HG03039 (cell line): ENCODE measurements around the gene ARPC5.
A peak's percentile ranks its signal among the peaks of the same experiment; 100 is the strongest.
"Not testable (repeated sequence)": the region's sequence is repeated elsewhere in the genome, so short reads cannot be mapped to it uniquely, and the experiment has no call there.

Experiments used
- ATAC-seq: cut with Tn5 transposase; IDR thresholded peaks from one replicate; pipeline ENCODE4 v1.9.1; 2021; ENCODE audit warnings: mild to moderate bottlenecking, moderate library complexity; ENCODE audit not compliant: unreplicated experiment

Gene ARPC5

DNA sequence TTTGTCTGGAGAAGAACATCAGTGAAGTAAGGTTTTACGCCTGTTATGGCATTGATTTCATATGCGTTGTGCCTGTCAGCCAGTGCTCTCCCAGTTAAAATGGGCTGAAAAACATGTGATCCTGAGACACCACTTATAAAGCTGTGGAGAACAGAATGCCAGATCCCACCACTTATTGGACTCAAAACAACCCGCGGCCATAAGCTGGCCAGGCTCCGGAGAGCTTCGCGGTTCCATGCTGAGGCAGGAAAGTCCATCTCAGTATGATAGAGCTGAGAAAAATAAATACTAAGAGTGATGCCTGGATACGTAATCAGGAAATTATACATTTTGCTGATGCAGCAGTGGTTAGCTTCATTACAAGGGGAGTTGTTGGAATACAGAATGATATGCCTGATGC lies 12.5 kb upstream of the ARPC5 start:
- no peak for ATAC-seq

DNA sequence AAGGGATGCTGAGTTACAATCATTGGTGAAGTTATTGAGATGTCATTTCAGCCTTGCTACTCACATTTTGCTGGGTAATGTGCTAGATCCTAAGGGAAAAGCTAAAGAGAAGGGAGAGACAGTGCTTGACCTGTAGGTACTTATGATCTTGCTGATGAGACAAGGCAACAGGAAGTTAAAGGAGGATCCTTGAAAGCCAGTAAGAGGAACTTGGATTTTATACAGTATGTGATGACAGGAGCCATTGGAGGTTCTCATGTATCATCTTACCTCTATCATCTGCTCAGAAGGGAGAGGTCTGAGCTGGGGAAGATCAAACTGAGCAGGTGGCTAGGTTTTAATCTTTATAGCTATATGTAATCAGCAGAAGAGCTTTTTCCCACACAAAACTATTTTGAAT lies 11.2 kb upstream of the ARPC5 start:
- ATAC-seq: no peak

DNA sequence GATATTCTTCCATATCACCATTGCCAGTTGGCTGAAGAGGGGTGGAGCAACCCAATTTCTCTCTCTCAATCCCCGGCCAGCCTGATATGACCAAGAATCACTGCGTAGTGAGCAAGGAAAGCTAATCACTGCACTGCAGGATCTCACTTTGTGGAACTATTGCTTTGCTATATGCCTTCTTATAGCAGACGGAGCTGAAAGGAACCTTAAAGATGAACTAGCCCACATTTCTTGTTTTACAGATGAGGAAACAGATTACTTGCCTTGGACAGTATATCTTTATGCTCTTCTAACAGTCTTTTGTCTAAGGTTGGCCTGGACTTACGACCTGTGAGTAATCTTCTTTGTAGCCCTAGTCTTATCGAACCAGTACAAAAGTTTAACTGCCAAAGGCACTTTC lies 9.9 kb upstream of the ARPC5 start:
- no peak for ATAC-seq

DNA sequence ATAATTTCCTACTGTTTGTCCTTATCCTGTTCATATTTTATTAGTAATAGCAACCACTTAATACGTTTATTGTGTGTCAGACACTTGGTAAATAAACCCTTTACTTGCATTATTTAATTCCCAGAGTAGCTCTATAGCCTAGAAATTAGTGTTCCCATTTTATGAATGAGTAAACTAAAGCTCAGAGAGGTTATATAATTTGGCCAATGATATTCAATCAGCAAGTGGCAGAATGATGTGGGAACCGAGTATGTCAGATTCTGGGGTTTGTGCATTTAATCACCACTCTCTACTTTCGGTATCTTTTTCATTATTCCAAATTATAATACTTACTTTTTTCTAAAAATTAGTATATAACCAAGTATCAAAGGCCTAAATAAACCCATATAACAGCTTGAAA lies 6.6 kb upstream of the ARPC5 start:
- no peak for ATAC-seq

DNA sequence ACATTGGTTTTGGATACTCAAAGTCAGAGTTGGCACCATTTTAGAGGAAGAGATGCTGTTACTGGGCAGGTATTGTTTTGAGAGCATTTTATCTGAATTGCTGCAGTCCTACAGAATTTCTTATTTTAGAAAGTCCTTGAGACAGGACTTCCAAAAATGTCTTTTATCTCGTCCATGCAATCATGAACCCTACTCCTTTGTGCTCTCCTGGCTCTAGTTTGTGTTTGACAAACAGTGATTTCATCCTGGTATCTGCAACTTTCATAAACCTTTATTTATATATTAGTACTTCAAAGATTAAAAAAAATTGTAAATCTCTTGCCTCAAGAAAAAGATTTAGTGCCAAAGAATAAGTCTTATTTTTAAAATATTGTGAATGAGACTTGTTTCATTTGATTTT lies 4.6 kb upstream of the ARPC5 start:
- no peak for ATAC-seq

DNA sequence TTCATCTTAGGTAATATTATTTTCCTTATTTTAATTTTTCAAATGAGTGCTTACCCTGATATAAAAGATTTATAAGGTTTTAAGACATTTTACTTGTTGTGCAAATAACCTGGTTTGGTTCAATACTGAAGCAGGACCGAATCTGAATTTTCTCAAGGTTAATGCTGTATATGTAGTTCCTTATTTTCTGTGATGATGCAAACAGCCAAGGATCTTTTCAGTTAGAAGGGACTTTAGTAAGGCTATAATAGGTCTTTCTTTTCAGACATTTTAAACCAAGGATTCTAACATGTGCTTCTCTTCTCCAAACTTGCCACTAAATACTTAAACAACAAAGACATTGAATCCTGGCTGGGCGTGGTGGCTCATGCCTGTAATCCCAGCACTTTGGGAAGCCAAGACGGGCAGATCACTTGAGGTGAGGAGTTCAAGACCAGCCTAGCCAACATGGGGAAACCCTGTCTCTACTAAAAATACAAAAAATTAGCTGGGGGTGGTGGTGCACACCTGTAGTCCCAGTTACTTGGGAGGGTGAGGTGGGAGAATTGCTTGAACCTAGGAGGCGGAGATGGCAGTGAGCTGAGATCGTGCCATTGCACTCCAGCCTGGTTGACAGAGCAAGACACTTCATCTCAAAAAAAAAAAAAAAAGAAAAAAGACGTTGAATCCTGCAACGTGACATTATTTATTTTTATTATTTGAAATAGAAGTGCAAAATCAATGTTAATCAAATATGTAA lies 3.2 kb upstream of the ARPC5 start:
- ATAC-seq: no peak

DNA sequence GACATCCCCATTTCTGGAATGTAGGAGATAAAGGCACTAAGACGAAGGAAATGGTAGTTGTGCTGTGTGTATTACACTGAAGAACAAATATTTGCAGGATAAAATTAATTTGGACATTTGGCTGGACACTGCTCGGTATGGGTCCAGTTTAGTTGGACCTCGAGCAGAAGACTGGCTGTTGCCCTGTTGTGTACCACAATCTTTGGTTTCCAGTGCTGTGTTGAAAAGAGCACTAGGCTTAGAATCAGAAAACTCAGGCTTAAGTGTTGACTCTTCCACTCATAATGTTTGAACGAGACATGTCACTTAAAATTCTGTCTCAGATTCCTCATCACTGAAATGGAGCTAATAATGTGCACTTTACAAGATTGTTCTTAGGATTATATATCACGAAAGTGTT lies 1.2 kb upstream of the ARPC5 start:
- ATAC-seq: no peak

DNA sequence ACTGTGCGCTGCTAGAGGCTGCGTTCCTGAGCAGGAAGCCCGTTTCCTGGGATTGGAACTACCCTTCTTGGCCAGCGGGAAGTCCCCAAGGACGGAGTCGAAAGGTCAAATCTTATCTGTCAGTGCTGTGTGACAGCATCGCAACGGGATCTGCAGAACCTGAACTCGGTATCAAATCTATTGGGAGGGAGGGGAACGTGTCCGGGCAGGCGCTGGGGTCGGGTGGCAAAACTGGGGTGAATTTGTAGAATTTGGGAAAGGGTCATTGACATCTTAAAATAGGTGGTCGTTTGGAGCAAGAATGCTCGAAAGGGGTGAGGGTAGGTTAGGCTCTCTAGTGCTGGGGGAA lies 725 bp upstream of the ARPC5 start:
- ATAC-seq: no peak

DNA sequence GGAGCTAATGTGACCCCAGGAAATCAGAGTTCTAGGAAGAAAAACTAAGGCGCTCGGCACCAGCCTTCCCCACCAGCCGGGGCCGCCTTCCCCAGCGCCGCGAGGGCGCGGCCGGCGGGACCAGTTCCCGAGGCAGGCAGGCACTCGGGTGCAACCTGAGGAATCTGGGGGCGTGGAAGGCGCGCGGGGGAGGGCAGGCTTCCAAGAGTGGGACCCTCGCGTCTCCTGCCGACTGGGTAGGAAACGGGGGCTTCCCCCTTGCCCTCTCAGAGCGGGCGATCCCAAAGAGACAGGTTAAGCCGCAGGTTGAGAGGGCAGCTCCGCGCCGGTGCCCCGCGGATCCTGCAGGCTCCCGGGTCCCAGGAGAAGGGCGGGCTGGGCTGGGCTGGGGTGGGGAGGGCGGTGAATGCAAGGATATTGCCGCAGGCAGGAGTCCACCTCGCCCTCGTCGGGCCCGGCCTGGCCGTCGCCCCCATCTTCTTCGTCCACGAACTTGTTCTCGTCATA lies 431 bp downstream of the ARPC5 start:
- peak; percentile 7 for ATAC-seq

DNA sequence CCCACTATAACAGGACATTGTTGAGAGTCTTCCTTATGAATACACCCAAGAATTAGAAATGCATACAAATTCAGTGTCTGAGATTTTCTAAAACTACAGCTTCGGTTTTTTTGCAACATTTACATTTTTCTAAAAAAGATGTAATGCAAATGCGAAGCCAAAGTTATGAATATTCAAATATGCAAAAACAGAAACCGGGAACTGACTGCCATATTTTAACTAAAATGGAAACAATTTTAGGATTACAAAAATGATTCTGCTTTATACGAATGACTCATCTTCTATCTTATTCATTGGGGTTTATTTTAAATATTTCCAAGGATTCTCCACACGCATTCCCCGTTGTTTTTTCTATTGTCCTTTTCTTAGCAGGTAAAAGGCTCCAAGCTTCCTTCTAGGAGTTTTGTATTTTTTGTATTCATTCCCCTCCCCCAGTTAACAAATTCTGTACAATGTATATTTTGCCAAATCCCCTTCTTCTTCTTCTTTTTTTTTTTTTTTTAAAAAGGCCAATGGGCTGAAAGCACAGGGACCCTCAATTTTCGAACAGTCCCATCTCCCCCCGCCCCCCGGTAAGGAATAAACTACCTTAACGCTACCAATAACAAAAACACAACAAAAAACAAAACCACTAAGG lies 1.0 kb downstream of the ARPC5 start:
- ATAC-seq: no peak

DNA sequence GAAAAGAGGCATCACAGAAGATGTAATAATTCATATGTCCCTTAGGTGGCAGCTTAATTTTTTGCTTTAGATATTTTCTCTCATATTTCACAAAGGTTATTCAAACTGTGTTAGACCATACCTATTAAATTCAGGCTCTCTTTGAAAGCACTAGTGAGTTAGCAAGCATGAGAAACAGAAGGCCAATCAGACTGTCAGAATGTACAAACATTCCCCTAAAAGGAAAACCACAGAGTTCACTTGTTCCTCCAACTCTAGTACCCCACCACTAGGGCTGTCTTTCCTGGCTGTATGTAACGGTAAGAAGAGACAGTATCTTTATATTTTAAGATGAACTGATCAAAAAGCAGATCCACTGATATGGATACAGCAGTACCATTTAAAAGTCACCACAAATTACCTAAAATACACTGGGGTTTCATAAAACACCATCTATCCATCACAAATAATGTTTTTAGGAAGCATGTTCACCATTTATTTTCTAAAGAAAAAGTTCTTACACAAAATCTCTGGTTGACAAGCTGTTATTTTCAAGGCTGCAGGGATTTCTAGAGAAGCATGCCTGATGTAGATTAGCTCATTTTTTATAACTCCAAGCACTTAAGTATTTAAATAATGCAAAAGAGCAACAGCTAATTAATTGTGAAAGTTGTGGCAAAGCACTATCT lies 1.8 kb downstream of the ARPC5 start:
- ATAC-seq: no peak

DNA sequence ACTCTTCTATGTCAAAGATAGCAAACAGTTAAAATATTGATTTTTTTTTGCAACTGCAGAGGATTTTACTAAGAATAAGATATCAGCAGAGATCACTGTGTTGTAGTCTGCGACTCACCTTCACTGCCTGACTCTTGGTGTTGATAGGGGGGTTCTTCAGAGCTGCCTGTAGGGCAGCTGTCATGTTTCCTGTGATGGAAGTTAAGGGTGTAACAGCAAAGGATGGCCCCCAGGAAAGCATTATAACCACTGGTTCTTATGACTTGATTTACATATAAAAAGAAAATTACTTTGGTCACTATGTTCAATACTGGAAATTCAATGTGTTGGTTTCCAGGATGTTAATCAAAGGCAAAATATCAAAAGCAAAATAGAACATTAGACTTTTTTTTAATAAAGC lies 2.6 kb downstream of the ARPC5 start:
- no peak for ATAC-seq

DNA sequence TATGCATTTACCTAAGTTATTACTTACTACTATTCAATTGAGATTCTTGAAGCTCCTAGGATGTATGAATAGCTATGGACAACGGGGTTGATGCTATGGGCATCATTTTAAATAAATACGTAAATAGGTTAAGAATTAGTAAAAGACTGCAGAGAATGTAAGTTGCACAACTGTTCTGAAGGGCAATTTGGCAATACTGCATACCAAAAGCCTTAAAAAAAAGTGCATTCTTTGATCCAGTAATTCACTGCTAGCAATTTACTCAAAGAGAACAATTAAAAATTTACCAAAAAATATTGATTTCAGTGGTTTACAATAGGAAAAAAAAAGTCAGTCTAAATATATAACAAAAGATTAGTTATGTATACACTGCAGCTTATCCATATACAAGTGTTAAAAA lies 3.5 kb downstream of the ARPC5 start:
- no peak for ATAC-seq

DNA sequence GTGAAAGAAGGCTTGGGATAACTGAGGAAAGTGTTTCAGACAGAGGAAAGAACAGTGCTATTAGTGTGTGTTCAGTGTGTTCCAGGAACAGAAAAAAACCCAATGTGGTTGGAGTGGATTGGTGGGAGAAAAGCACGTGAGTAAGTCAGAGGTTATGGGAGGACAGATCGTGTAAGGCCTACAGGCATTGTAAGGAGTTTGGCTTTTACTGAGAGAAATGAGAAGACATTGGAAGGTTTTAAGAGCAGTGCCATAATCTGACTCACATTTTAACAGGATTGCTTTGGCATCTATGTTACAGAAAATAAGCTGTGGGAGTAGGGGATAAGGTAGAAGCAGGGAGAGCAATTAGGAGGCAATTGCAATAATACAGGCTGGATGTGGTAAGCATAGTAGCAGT lies 4.8 kb downstream of the ARPC5 start:
- no peak for ATAC-seq

DNA sequence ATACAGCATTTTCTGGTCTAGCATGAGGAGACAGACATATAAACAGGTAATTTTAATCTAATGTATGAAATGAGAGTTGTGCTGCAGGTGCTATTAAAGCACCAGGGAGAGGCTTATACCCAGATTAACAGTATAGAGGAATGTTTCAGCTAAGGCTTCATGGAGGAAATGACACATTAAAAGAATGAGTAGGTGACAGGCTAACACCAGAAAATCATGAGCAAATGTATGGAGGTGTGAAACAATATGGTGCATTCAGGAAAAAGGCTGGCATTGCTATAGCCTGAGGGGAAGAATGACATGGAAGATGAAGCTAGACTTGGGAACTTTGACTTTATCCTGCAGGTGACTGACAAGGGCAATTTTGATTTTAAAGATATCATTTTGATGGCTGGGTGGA lies 7.0 kb downstream of the ARPC5 start:
- ATAC-seq: no peak

DNA sequence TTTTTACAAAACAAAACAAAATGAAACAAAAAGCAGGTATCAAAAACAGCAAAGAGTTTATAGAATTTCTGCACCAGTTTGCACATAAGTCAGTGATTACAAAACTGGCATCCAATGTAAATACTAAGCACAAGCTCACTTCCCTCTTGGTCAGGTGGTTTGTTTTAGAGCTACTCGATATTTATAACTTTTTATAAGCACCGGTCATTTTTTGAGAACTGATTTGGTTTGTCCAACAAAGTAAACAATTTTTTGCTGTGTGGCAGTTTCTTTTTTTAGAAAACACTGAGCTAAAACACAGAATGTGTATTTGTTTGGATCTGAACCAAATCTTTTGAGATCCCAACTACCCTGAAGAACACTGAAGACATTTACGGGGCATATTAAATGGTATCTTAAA lies 9.3 kb downstream of the ARPC5 start:
- ATAC-seq: not testable (repeated sequence)

DNA sequence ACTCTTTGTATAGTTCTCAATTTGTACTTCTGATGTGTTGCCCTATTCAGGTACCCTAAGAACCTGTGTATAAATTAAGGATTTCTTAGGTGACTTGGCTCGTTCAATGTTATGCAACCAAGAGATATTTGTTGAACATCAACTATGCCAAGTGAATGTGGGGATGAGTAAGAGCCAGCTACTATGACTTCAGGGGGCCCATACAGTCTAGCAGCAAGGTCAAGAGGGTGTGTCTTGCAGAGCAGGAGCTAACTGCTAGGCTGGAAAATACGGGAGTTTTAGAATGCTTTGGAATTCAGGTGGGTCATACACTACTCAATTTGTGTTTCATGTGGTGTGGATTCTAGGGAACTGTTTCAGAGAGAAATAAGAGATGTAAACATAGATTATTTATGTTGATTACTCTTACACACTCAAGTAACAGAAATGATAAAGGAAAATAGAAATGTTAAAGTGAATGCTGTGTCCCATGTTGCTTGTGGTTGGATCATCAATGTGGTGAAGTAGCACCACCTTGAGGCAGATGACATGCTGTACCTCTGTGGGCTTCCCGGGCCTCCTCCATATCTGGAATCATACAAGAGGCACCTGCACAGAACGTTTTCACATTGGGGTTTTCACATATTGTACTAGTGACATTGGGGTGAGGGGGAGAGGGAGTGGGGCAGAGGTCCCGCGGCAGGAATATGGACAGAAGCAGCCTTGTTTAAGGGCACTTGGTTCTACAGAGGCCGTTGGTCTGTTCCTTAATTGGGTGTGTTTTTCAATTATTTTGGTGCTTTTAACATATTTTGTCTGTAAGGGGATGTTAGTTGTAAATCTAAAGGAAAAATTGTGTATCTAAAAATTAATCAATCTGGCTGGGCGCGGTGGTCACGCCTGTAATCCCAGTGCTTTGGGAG lies 12.4 kb downstream of the ARPC5 start:
- ATAC-seq: peak; percentile 68

DNA sequence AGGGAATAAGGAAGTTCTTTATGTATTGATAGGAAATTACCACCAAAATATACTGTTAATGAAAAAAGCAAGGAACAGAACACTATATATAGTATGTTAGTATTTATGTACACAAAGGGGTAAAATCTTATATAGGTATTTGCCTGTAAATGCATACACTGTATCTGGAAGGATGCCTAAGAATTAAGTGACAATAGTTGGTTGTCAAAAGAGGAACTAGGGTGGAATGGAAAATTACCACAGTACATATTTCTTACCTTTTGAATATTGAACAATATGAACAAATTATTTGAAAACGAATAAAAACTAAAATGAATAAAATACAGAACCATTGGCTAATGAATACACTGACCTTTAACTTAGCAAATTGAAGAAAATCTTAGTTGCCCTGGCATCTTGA lies 13.6 kb downstream of the ARPC5 start:
- ATAC-seq: no peak

DNA sequence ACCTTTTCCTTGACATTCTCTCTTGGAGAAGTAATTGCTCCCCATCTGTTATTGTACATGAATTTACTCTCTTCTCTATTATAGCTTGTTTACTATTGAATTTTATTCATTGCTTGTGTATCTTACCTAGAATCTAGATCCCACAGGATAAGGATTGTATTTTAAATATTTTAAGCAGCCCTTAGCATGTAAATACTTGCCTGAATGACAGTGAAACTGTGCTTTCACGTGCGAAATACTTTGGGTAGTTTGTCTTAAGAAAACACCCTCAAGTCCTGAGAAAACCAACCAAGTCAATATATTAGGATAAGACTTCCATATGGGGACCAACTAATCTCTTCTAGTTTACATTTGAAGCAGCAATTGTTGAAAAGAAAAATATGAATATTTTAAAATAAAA lies 15.3 kb downstream of the ARPC5 start:
- ATAC-seq: no peak

DNA sequence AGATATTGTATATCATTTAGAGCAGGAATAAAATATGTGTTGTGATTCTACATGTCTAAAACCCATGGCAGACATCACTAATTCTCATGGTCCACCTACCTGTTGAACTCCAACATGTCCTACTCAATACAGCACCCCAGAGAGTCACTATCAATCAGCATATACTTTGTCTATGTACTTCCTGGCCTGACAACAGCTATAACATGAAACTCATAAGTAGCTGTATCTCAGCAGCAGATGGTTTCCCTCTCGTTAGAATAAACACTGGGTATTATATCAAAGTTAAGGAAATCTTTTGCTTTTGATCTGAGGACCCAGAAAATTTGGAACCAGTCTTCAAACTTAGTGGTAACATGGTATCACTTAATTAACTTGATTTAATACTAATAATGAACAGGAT lies 15.8 kb downstream of the ARPC5 start:
- no peak for ATAC-seq

DNA sequence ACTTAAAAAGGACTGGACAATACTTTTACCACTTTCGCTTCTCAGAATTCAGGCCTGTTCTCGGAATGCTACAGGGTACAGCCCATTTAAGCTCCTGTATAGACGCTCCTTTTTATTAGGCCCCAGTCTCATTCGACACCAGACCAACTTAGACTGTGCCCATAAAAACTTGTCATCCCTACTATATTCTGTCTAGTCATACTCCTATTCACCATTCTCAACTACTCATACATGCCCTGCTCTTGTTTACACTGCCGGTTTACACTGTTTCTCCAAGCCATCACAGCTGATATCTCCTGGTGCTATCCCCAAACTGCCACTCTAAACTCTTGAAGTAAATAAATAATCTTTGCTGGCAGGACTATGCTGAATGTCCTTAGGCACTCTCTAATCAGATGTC lies 17.4 kb downstream of the ARPC5 start:
- not testable (repeated sequence) for ATAC-seq
